ENCODE measurements around the gene PTEN.

DNA sequence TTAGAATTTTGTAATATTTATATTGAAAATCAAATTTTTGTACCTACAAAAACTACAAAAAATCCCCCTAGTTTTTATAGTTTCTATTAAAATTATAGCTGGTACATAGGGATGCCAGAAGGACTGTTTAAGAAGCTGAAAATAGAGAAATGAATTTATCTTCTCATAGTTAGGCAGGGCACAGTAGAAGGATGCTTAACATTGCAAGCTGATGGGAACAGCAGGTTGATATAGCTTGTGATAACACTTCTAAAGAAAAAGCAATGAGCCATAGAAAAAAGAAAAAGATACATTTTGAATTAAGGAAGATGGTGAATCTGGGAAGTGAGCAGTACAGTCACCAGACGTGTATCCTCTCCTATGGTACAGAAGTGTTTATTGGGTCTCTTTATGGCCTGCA is 32.0 kb downstream of the PTEN start:
- TF ChIP-seq CEBPB (IDR thresholded peaks at IDR 0.05) (no peak), TCF12 (IDR thresholded peaks at IDR 0.05; ENCODE audit: low read depth) (no peak), TAF1 (IDR thresholded peaks at IDR 0.05; ENCODE audit: low read depth) (no peak), RAD21 (IDR thresholded peaks at IDR 0.05; ENCODE audit: low read depth) (no peak), EP300 (IDR thresholded peaks at IDR 0.05; ENCODE audit: borderline replicate concordance) (no peak), YY1 (IDR thresholded peaks at IDR 0.05; ENCODE audit: low read depth) (no peak), CREB1 (IDR thresholded peaks at IDR 0.05; ENCODE audit: low read depth) (no peak)
- TF ChIP-seq, protein P1, sequence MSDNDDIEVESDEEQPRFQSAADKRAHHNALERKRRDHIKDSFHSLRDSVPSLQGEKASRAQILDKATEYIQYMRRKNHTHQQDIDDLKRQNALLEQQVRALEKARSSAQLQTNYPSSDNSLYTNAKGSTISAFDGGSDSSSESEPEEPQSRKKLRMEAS (IDR thresholded peaks at IDR 0.05), result no peak
